Measurements from ENCODE around the gene TRIM44. TPM values are rescaled to one million over a fixed set of nuclear protein-coding genes. Genes with fewer than 3 reads are reported as not detected.
A peak's percentile ranks its signal among the peaks of the same experiment; 100 is the strongest.

The TRIM44 gene
- total and polyA plus RNA-seq, 5 donors = 8.7 to 54.2 (median 41.2) TPM

- H3K9me3 ChIP-seq (ENCODE audit: control insufficient read depth, low read length) = no peaks in the 10 kb centered on the region
- DNase-seq = no peak
- ATAC-seq = peak in 1 of 2 donors; percentile 61
- intact Hi-C loops (cut with DNase I) = no loop called here
- no peak overlapping the region for H3K27ac ChIP-seq (ENCODE audit: low read length)
- 58% methylated on average over 2 of the region's 2 CpGs for WGBS
- no peaks in the 10 kb centered on the region for H3K27me3 ChIP-seq (ENCODE audit: control insufficient read depth, insufficient read depth)
- H3K4me1 ChIP-seq (ENCODE audit: control insufficient read depth, insufficient read depth, low read length) = peaks cover 8% of the 10 kb centered on the region
- no peak overlapping the region for H3K4me3 ChIP-seq (ENCODE audit: low read length)
Measured at GRCh38 chr11:35721651-35722282, 59.2 kb downstream of the TRIM44 start.

- 54% methylated on average over 4 of the region's 4 CpGs for WGBS
- Histone ChIP-seq H3K4me1 (ENCODE audit: control insufficient read depth, insufficient read depth, low read length) (peaks cover 8% of the 10 kb centered on the region), H3K27ac (ENCODE audit: low read length) (no peak overlapping the region), H3K9me3 (ENCODE audit: control insufficient read depth, low read length) (no peaks in the 10 kb centered on the region), H3K27me3 (ENCODE audit: control insufficient read depth, insufficient read depth) (no peaks in the 10 kb centered on the region), H3K4me3 (ENCODE audit: low read length) (no peak overlapping the region)
- intact Hi-C loops (cut with DNase I) = no loop called here
- DNase-seq (no peak), ATAC-seq (no peak)
Measured at GRCh38 chr11:35722641-35723040, 60.1 kb downstream of the TRIM44 start.

GRCh38 chr11:35723493-35723892 lies 60.9 kb downstream of the TRIM44 start:
- Histone ChIP-seq H3K4me3 (ENCODE audit: low read length) (no peak overlapping the region), H3K9me3 (ENCODE audit: control insufficient read depth, low read length) (no peaks in the 10 kb centered on the region), H3K27me3 (ENCODE audit: control insufficient read depth, insufficient read depth) (no peaks in the 10 kb centered on the region), H3K27ac (ENCODE audit: low read length) (no peak overlapping the region), H3K4me1 (ENCODE audit: control insufficient read depth, insufficient read depth, low read length) (peaks cover 8% of the 10 kb centered on the region)
- DNase-seq = no peak
- no peak for ATAC-seq
- intact Hi-C loops (cut with DNase I) = no loop called here
- WGBS = 97% methylated on average over 1 of the region's 1 CpG

GRCh38 chr11:35723913-35724312 lies 61.3 kb downstream of the TRIM44 start:
- DNase-seq (no peak), ATAC-seq (no peak)
- Histone ChIP-seq H3K27me3 (ENCODE audit: control insufficient read depth, insufficient read depth) (no peaks in the 10 kb centered on the region), H3K4me1 (ENCODE audit: control insufficient read depth, insufficient read depth, low read length) (peaks cover 8% of the 10 kb centered on the region), H3K27ac (ENCODE audit: low read length) (no peak overlapping the region), H3K4me3 (ENCODE audit: low read length) (no peak overlapping the region), H3K9me3 (ENCODE audit: control insufficient read depth, low read length) (no peaks in the 10 kb centered on the region)
- WGBS = 71% methylated on average over 2 of the region's 2 CpGs
- intact Hi-C loops (cut with DNase I) = no loop called here

GRCh38 chr11:35725885-35726284 lies 63.3 kb downstream of the TRIM44 start:
- 95% methylated on average over 2 of the region's 2 CpGs for WGBS

GRCh38 chr11:35727140-35727539 lies 64.6 kb downstream of the TRIM44 start:
- Histone ChIP-seq H3K4me1 (ENCODE audit: control insufficient read depth, insufficient read depth, low read length) (peaks cover 5% of the 10 kb centered on the region), H3K4me3 (ENCODE audit: low read length) (no peak overlapping the region), H3K27ac (ENCODE audit: low read length) (no peak overlapping the region), H3K9me3 (ENCODE audit: control insufficient read depth, low read length) (peaks cover 2% of the 10 kb centered on the region), H3K27me3 (ENCODE audit: control insufficient read depth, insufficient read depth) (no peaks in the 10 kb centered on the region)
- ATAC-seq (no peak), DNase-seq (no peak)
- intact Hi-C loops (cut with DNase I) = no loop called here
- 63% methylated on average over 1 of the region's 1 CpG for WGBS

More at GRCh38 chr11:35725885-35726284, 63.3 kb downstream of the TRIM44 start:
- peaks cover 8% of the 10 kb centered on the region for H3K4me1 ChIP-seq (ENCODE audit: control insufficient read depth, insufficient read depth, low read length)
- no peak for DNase-seq
- H3K4me3 ChIP-seq (ENCODE audit: low read length) = no peak overlapping the region
- intact Hi-C loops (cut with DNase I) = no loop called here
- peak in 1 of 2 donors; percentile 44 for ATAC-seq
- H3K27ac ChIP-seq (ENCODE audit: low read length) = no peak overlapping the region
- H3K9me3 ChIP-seq (ENCODE audit: control insufficient read depth, low read length) = peaks cover 2% of the 10 kb centered on the region
- no peaks in the 10 kb centered on the region for H3K27me3 ChIP-seq (ENCODE audit: control insufficient read depth, insufficient read depth)

- H3K4me1 ChIP-seq (ENCODE audit: control insufficient read depth, insufficient read depth, low read length) = peaks cover 2% of the 10 kb centered on the region
- H3K27me3 ChIP-seq (ENCODE audit: control insufficient read depth, insufficient read depth) = no peaks in the 10 kb centered on the region
- intact Hi-C loops (cut with DNase I) = no loop called here
- DNase-seq (no peak), ATAC-seq (no peak)
- H3K27ac ChIP-seq (ENCODE audit: low read length) = no peak overlapping the region
- peaks cover 2% of the 10 kb centered on the region for H3K9me3 ChIP-seq (ENCODE audit: control insufficient read depth, low read length)
- no peak overlapping the region for H3K4me3 ChIP-seq (ENCODE audit: low read length)
Measured at GRCh38 chr11:35730254-35730653, 67.7 kb downstream of the TRIM44 start.

- WGBS = 79% methylated on average over 2 of the region's 2 CpGs
- no peak for DNase-seq
- Histone ChIP-seq H3K27ac (ENCODE audit: low read length) (no peak overlapping the region), H3K9me3 (ENCODE audit: control insufficient read depth, low read length) (no peaks in the 10 kb centered on the region), H3K4me3 (ENCODE audit: low read length) (no peak overlapping the region), H3K27me3 (ENCODE audit: control insufficient read depth, insufficient read depth) (no peaks in the 10 kb centered on the region), H3K4me1 (ENCODE audit: control insufficient read depth, insufficient read depth, low read length) (no peaks in the 10 kb centered on the region)
- intact Hi-C loops (cut with DNase I) = no loop called here
- ATAC-seq = no peak
Measured at GRCh38 chr11:35734669-35735410, 72.3 kb downstream of the TRIM44 start.

- H3K4me3 ChIP-seq (ENCODE audit: low read length) = no peak overlapping the region
- intact Hi-C loops (cut with DNase I) = no loop called here
- no peaks in the 10 kb centered on the region for H3K27me3 ChIP-seq (ENCODE audit: control insufficient read depth, insufficient read depth)
- WGBS = 72% methylated on average over 2 of the region's 2 CpGs
- ATAC-seq = no peak
- no peak overlapping the region for H3K27ac ChIP-seq (ENCODE audit: low read length)
- H3K9me3 ChIP-seq (ENCODE audit: control insufficient read depth, low read length) = no peaks in the 10 kb centered on the region
- no peak for DNase-seq
- H3K4me1 ChIP-seq (ENCODE audit: control insufficient read depth, insufficient read depth, low read length) = no peaks in the 10 kb centered on the region
Measured at GRCh38 chr11:35735411-35735810, 72.8 kb downstream of the TRIM44 start.

GRCh38 chr11:35735903-35736302 lies 73.3 kb downstream of the TRIM44 start:
- H3K27me3 ChIP-seq (ENCODE audit: control insufficient read depth, insufficient read depth) = no peaks in the 10 kb centered on the region
- intact Hi-C loops (cut with DNase I) = no loop called here
- no peak overlapping the region for H3K27ac ChIP-seq (ENCODE audit: low read length)
- H3K9me3 ChIP-seq (ENCODE audit: control insufficient read depth, low read length) = no peaks in the 10 kb centered on the region
- H3K4me1 ChIP-seq (ENCODE audit: control insufficient read depth, insufficient read depth, low read length) = no peaks in the 10 kb centered on the region
- DNase-seq (no peak), ATAC-seq (no peak)
- no peak overlapping the region for H3K4me3 ChIP-seq (ENCODE audit: low read length)

- Histone ChIP-seq H3K9me3 (ENCODE audit: control insufficient read depth, low read length) (no peaks in the 10 kb centered on the region), H3K27ac (ENCODE audit: low read length) (no peak overlapping the region), H3K4me1 (ENCODE audit: control insufficient read depth, insufficient read depth, low read length) (no peaks in the 10 kb centered on the region), H3K27me3 (ENCODE audit: control insufficient read depth, insufficient read depth) (no peaks in the 10 kb centered on the region), H3K4me3 (ENCODE audit: low read length) (no peak overlapping the region)
- no peak for DNase-seq
- 97% methylated on average over 2 of the region's 2 CpGs for WGBS
- intact Hi-C loops (cut with DNase I) = no loop called here
- no peak for ATAC-seq
Measured at GRCh38 chr11:35736952-35737351, 74.4 kb downstream of the TRIM44 start.

Data from right cardiac atrium (tissue), 5 donors.